CD4-positive, CD25-positive, alpha-beta regulatory T cell (primary cell): ENCODE results near the gene MARK2. TPM values are rescaled to one million over a fixed set of nuclear protein-coding genes. Genes with fewer than 3 reads are reported as not detected.
"Not testable (repeated sequence)": the region's sequence is repeated elsewhere in the genome, so short reads cannot be mapped to it uniquely, and the experiment has no call there.

Experiments used
- ATAC-seq, 2 donors: fragments of 150-1000 bp; cut with Tn5 transposase; one replicate each; pipeline ENCODE4 v1.10.0; 2021; ENCODE audit warnings: low read depth in 2 of 2, moderate number of reproducible peaks in 2 of 2, moderate library complexity in 1 of 2
- DNase-seq, 3 donors: peaks; one replicate each; pipeline versions ENCODE4 v3.0.0 to v3.0.0-alpha.2; 2012 to 2022; ENCODE audit warnings: mixed read lengths in 1 of 3
- H3K27ac ChIP-seq: one replicate; pipeline ENCODE4 v1.7.0; 2013; ENCODE audit warnings: mild to moderate bottlenecking, low read length; ENCODE audit not compliant: insufficient read depth, poor library complexity, severe bottlenecking
- H3K27me3 ChIP-seq: one replicate; pipeline ENCODE4 v1.7.0; 2013; ENCODE audit warnings: low read length; ENCODE audit not compliant: control insufficient read depth, insufficient read depth
- H3K36me3 ChIP-seq: one replicate; pipeline ENCODE4 v1.7.0; 2013; ENCODE audit warnings: mild to moderate bottlenecking, low read length, moderate library complexity; ENCODE audit not compliant: control insufficient read depth, insufficient read depth
- H3K4me1 ChIP-seq: 2 replicates; pipeline ENCODE4 v1.7.0; 2013; ENCODE audit warnings: mild to moderate bottlenecking, low read length; ENCODE audit not compliant: insufficient read depth, control insufficient read depth, poor library complexity, severe bottlenecking
- H3K4me3 ChIP-seq: one replicate; pipeline ENCODE4 v1.7.0; 2013; ENCODE audit warnings: low read depth, mild to moderate bottlenecking, low read length, moderate library complexity
- H3K9me3 ChIP-seq, 2 experiments: 1 replicate in 1 of 2; 2 replicates in 1 of 2; pipeline ENCODE4 v1.7.0; 2013; ENCODE audit warnings: low read length in 2 of 2, mild to moderate bottlenecking in 1 of 2, moderate library complexity in 1 of 2; ENCODE audit not compliant: control insufficient read depth in 2 of 2
- H3K27ac Mint-ChIP-seq, 3 donors: one replicate each; pipeline ENCODE4 v1.8.0; 2020 to 2022; ENCODE audit warnings: mild to moderate bottlenecking in 3 of 3, mixed read lengths in 3 of 3, moderate library complexity in 2 of 3
- H3K27me3 Mint-ChIP-seq: one replicate; pipeline ENCODE4 v1.8.0; 2022; ENCODE audit warnings: mild to moderate bottlenecking, mixed read lengths
- H3K36me3 Mint-ChIP-seq: one replicate; pipeline ENCODE4 v1.8.0; 2020; ENCODE audit warnings: mixed read lengths
- H3K4me1 Mint-ChIP-seq, 4 donors: one replicate each; pipeline ENCODE4 v1.8.0; 2020 to 2022; ENCODE audit warnings: mixed read lengths in 4 of 4, mild to moderate bottlenecking in 1 of 4
- H3K4me3 Mint-ChIP-seq, 4 donors: one replicate each; pipeline ENCODE4 v1.8.0; 2020 to 2022; ENCODE audit warnings: mild to moderate bottlenecking in 4 of 4, mixed read lengths in 4 of 4, moderate library complexity in 3 of 4
- H3K9me3 Mint-ChIP-seq, 7 donors: one replicate each; pipeline ENCODE4 v1.8.0; 2020 to 2022; ENCODE audit warnings: mixed read lengths in 7 of 7, mild to moderate bottlenecking in 3 of 7, moderate library complexity in 2 of 7
- polyA plus RNA-seq, 4 donors: library from polyadenylated mRNA; unstranded; fragments of 300-500 nt; fragmentation: Illumina TruSeq; gene quantifications; one replicate each; pipeline ENCODE4 v1.2.3, GENCODE V29; 2021
- total RNA-seq: library from RNA; stranded (reverse); gene quantifications from one replicate; pipeline ENCODE4 v1.2.3, GENCODE V29; 2022

Gene MARK2
- total and polyA plus RNA-seq, 5 donors from 2014 or later: 29.3 to 66.6 (median 38.5) TPM

GRCh38 chr11:63858628-63859550 is 20.0 kb downstream of the MARK2 start:
- Mint-ChIP-seq H3K36me3 (peaks cover 16% of the 10 kb centered on the region), H3K4me1 (peaks cover 13 to 56% (median 33%) of the 10 kb centered on the region in 4 donors), H3K27me3 (no peaks in the 10 kb centered on the region), H3K27ac (peak overlapping the region; percentile 58 to 91 (median 75)), H3K9me3 (no peaks in the 10 kb centered on the region), H3K4me3 (peak overlapping the region in 1 of 4 donors; percentile 18)
- no peaks in the 10 kb centered on the region for H3K9me3 ChIP-seq
- DNase-seq (no peak), ATAC-seq (no peak)
- H3K27me3 ChIP-seq: no peaks in the 10 kb centered on the region
- no peak overlapping the region for H3K4me3 ChIP-seq
- peaks cover 14% of the 10 kb centered on the region for H3K36me3 ChIP-seq
- no peak overlapping the region for H3K27ac ChIP-seq
- H3K4me1 ChIP-seq: peaks cover 28% of the 10 kb centered on the region

GRCh38 chr11:63862923-63863322 is 24.0 kb downstream of the MARK2 start:
- H3K36me3 ChIP-seq: peaks cover 14% of the 10 kb centered on the region
- H3K4me1 ChIP-seq: peaks cover 48% of the 10 kb centered on the region
- H3K9me3 Mint-ChIP-seq: no peaks in the 10 kb centered on the region
- H3K4me3 Mint-ChIP-seq: peak overlapping the region in 2 of 4 donors; percentile 50 to 51
- no peak overlapping the region for H3K4me3 ChIP-seq
- H3K4me1 Mint-ChIP-seq: peaks cover 26 to 63% (median 44%) of the 10 kb centered on the region in 4 donors
- peak overlapping the region; percentile 34 for H3K27ac ChIP-seq
- peak in 1 of 2 donors; percentile 36 for ATAC-seq
- DNase-seq: no peak
- peaks cover 11% of the 10 kb centered on the region for H3K36me3 Mint-ChIP-seq
- peak overlapping the region; percentile 82 to 86 (median 85) for H3K27ac Mint-ChIP-seq
- no peaks in the 10 kb centered on the region for H3K27me3 ChIP-seq
- no peaks in the 10 kb centered on the region for H3K27me3 Mint-ChIP-seq
- H3K9me3 ChIP-seq: no peaks in the 10 kb centered on the region

- Histone ChIP-seq H3K4me1 (peaks cover 55% of the 10 kb centered on the region), H3K36me3 (peaks cover 14% of the 10 kb centered on the region)
- not testable (repeated sequence) for DNase-seq, H3K27ac ChIP-seq, H3K27me3 Mint-ChIP-seq, H3K27me3 ChIP-seq, H3K4me3 ChIP-seq, H3K9me3 ChIP-seq, H3K4me3 Mint-ChIP-seq, ATAC-seq, H3K9me3 Mint-ChIP-seq
- H3K4me1 Mint-ChIP-seq: peaks cover 31 to 67% (median 48%) of the 10 kb centered on the region in 4 donors
- peaks cover 16% of the 10 kb centered on the region for H3K36me3 Mint-ChIP-seq
- H3K27ac Mint-ChIP-seq: peak overlapping the region in 1 of 3 donors; percentile 32
Measured at GRCh38 chr11:63863620-63864019, 24.7 kb downstream of the MARK2 start.

- Mint-ChIP-seq H3K36me3 (peaks cover 18% of the 10 kb centered on the region), H3K9me3 (no peaks in the 10 kb centered on the region), H3K4me1 (peaks cover 30 to 84% (median 58%) of the 10 kb centered on the region in 4 donors), H3K4me3 (peak overlapping the region; percentile 26 to 69 (median 50)), H3K27ac (peak overlapping the region; percentile 54 to 92 (median 84)), H3K27me3 (no peaks in the 10 kb centered on the region)
- H3K27me3 ChIP-seq: no peaks in the 10 kb centered on the region
- peak; percentile 74 to 75 for ATAC-seq
- H3K27ac ChIP-seq: peak overlapping the region; percentile 52
- H3K4me3 ChIP-seq: peak overlapping the region; percentile 60
- H3K4me1 ChIP-seq: peaks cover 77% of the 10 kb centered on the region
- DNase-seq: peak; percentile 43 to 87 (median 82)
- peaks cover 12% of the 10 kb centered on the region for H3K36me3 ChIP-seq
- no peaks in the 10 kb centered on the region for H3K9me3 ChIP-seq
Measured at GRCh38 chr11:63866211-63866610, 27.3 kb downstream of the MARK2 start.

- no peak for ATAC-seq
- no peaks in the 10 kb centered on the region for H3K27me3 Mint-ChIP-seq
- H3K9me3 Mint-ChIP-seq: no peaks in the 10 kb centered on the region
- peaks cover 4% of the 10 kb centered on the region for H3K36me3 ChIP-seq
- no peak for DNase-seq
- peaks cover 18% of the 10 kb centered on the region for H3K36me3 Mint-ChIP-seq
- no peaks in the 10 kb centered on the region for H3K9me3 ChIP-seq
- peak overlapping the region; percentile 14 to 92 (median 55) for H3K27ac Mint-ChIP-seq
- H3K27me3 ChIP-seq: no peaks in the 10 kb centered on the region
- H3K27ac ChIP-seq: no peak overlapping the region
- H3K4me1 Mint-ChIP-seq: peaks cover 29 to 88% (median 61%) of the 10 kb centered on the region in 4 donors
- H3K4me1 ChIP-seq: peaks cover 82% of the 10 kb centered on the region
- H3K4me3 ChIP-seq: no peak overlapping the region
- H3K4me3 Mint-ChIP-seq: no peak overlapping the region
Measured at GRCh38 chr11:63867511-63867910, 28.6 kb downstream of the MARK2 start.

GRCh38 chr11:63868399-63869064 is 29.6 kb downstream of the MARK2 start:
- Mint-ChIP-seq H3K27me3 (no peaks in the 10 kb centered on the region), H3K4me3 (peak overlapping the region; percentile 28 to 78 (median 59)), H3K27ac (peak overlapping the region; percentile 73 to 96 (median 92)), H3K9me3 (no peaks in the 10 kb centered on the region), H3K4me1 (peaks cover 22 to 87% (median 60%) of the 10 kb centered on the region in 4 donors), H3K36me3 (peaks cover 13% of the 10 kb centered on the region)
- no peak for ATAC-seq
- peak overlapping the region; percentile 38 for H3K27ac ChIP-seq
- H3K36me3 ChIP-seq: peaks cover 3% of the 10 kb centered on the region
- peaks cover 76% of the 10 kb centered on the region for H3K4me1 ChIP-seq
- peak overlapping the region; percentile 47 for H3K4me3 ChIP-seq
- H3K27me3 ChIP-seq: no peaks in the 10 kb centered on the region
- DNase-seq: no peak
- H3K9me3 ChIP-seq: no peaks in the 10 kb centered on the region

GRCh38 chr11:63869171-63869591 is 30.3 kb downstream of the MARK2 start:
- H3K4me3 ChIP-seq: peak overlapping the region; percentile 55
- DNase-seq: no peak
- H3K36me3 ChIP-seq: peaks cover 4% of the 10 kb centered on the region
- H3K27ac Mint-ChIP-seq: peak overlapping the region; percentile 88 to 95 (median 92)
- ATAC-seq: no peak
- H3K9me3 Mint-ChIP-seq: no peaks in the 10 kb centered on the region
- no peaks in the 10 kb centered on the region for H3K27me3 Mint-ChIP-seq
- peak overlapping the region; percentile 38 for H3K27ac ChIP-seq
- peaks cover 22 to 92% (median 64%) of the 10 kb centered on the region in 4 donors for H3K4me1 Mint-ChIP-seq
- H3K9me3 ChIP-seq: no peaks in the 10 kb centered on the region
- H3K4me1 ChIP-seq: peaks cover 79% of the 10 kb centered on the region
- peaks cover 13% of the 10 kb centered on the region for H3K36me3 Mint-ChIP-seq
- peak overlapping the region; percentile 51 to 86 (median 82) for H3K4me3 Mint-ChIP-seq
- no peaks in the 10 kb centered on the region for H3K27me3 ChIP-seq
